HG03103 (cell line): ENCODE results near the gene SRPK2.
"Not testable (repeated sequence)": the region's sequence is repeated elsewhere in the genome, so short reads cannot be mapped to it uniquely, and the experiment has no call there.

Experiments used
- ATAC-seq: cut with Tn5 transposase; IDR thresholded peaks from one replicate; pipeline ENCODE4 v1.9.1; 2021; ENCODE audit warnings: low read depth; ENCODE audit not compliant: unreplicated experiment

SRPK2 gene

DNA sequence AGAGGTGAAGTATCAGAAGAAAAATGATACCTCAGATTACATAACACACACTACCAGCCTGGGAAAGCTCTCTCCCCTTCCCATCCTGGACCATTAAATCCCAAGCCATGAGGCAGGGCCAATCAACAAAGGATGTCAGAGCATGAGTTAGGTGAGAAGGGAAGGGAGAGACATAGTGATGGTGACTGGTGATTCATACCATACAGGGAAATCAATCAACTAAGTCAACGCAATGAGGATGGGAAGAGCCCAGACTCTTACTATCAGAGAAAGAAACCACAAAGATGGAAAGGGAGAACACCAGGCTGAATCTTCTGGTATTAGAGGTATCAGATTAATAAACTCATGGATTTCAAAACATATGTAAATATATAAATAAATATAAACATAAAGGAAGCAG lies 189.3 kb downstream of the SRPK2 start:
- ATAC-seq: no peak

DNA sequence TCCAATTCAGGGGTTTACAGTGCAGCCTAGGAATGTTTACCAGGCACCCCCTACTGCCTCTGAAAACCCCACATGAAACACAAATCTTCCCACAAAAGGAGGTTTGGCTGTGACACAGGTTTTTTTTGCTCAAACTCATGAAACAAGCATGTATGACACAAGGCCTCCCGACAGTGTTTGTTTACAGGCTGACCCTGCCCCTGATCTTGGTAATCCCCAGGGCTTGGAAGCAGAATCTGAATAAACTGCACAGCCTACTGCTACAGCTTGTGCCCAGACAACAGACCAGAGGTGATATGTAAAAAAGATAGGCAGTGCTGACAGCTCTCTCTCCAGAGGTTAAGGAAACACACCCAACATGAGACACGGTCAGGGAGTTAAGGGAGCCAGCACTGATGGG lies 190.5 kb downstream of the SRPK2 start:
- ATAC-seq: no peak

DNA sequence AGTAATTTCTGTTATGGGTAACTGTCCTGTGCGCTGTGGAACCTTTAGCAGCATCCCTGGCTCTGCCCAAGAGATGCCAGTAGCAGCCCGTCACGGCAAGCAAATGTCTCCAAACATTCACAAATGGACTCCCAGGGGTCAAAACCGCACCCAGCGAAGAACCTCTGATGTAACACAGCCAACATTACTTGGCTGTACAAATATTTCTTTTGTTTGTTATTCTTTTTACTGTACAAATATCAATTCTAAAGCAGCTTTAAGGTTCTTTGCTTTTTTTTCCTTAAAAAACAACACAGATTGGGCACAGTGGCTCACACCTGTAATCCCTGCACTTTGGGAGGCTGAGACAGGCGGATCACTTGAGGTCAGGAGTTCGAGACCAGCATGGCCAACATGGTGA lies 192.2 kb downstream of the SRPK2 start:
- ATAC-seq: no peak

DNA sequence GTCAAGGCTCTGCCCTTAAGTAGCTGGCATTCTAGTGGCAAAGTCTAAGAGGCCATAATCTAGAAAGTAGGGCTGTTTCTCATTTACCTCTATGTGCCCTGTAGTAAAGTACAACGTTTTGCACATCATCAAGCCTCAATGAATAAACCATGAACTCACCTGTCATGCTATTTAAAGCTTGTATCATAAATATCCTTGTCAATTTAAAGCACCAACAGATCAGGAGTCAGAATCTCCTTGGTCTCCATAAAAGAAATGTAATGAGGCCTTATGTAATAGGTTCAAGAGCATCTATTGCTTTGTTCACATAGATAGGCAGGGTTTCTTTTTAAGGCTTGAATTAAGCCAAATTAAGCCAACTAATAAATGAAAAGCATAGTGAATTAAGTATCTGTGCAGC lies 192.8 kb downstream of the SRPK2 start:
- no peak for ATAC-seq

DNA sequence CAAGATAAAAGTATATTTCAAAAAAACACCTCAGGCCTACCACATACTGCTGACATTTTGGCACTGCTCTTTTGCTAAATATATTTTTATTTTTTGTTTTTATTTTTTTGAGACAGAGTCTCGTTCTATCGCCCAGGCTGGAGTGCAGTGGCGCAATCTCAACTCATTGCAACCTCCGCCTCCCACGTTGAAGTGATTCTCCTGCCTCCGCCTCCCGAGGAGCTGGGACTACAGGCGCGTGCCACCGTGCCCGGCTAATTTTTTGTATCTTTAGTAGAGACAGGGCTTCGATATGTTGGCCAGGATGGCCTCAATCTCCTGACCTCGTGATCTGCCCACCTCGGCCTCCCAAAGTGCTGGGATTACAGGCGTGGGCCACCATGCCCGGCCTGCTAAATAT lies 193.8 kb downstream of the SRPK2 start:
- not testable (repeated sequence) for ATAC-seq

DNA sequence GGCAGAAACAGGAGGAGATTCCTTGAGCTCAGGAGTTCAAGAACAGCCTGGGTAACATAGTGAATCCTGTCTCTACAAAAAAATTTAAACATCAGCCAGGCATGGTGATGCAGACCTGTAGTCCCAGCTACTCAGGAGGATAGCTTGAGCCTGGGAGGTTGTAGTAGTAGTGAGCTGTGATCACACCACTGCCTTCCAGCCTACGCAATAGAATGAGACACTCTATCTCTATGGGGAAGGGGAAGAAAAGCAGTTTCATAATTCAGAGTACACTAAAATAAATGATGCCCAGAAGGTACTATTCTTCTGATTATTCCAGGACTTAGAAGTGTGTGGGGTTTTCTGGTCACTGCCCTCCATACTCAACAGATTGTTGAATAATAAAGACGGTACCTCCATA lies 197.4 kb downstream of the SRPK2 start:
- no peak for ATAC-seq

DNA sequence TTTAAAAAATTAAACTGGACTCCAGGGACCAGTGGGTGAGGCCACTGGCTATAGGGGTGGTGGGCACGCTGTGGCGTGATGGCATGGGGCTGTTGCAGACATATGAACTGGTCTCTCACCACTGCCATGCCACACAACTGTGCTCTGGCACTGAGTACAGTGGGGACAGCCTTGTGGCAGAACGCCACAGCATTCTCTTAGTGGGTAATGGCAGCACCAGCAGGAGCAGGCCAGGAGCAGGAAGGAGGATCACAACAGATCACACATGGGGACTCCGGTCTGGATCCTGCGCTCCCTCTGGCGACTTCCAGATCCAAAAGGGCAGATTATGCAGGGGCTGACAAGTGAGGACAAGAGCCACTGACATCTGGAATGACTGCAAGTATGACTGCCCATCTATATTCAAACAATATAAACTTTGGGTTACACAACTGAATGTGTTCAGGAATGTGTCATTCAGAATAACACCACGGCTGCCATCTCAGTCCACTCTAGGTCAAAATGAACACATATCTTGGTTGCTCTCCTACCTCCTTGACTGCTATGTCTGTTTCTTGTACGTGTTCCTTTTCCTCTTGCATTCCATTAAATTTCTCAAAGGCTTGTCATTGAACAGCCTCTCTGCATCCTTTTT lies 198.7 kb downstream of the SRPK2 start:
- no peak for ATAC-seq

DNA sequence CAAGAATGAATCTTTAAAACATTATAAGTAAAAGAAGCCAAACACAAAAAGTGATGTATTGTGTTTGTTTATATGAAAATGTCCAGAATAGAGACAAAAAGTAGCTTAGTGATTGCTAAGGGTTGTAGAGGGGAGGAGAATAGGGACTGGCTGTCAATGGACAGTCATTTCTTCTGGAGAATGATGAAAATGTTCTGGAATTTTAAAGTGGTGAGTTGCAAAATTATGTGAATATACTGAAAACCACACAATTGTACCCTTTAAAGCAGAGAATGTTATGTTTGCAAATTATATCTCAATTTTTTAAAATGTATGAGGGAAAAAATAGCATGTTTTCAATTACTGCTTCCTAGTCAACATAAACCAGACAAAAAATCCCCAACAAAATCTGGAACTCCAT lies 200.5 kb downstream of the SRPK2 start:
- no peak for ATAC-seq

DNA sequence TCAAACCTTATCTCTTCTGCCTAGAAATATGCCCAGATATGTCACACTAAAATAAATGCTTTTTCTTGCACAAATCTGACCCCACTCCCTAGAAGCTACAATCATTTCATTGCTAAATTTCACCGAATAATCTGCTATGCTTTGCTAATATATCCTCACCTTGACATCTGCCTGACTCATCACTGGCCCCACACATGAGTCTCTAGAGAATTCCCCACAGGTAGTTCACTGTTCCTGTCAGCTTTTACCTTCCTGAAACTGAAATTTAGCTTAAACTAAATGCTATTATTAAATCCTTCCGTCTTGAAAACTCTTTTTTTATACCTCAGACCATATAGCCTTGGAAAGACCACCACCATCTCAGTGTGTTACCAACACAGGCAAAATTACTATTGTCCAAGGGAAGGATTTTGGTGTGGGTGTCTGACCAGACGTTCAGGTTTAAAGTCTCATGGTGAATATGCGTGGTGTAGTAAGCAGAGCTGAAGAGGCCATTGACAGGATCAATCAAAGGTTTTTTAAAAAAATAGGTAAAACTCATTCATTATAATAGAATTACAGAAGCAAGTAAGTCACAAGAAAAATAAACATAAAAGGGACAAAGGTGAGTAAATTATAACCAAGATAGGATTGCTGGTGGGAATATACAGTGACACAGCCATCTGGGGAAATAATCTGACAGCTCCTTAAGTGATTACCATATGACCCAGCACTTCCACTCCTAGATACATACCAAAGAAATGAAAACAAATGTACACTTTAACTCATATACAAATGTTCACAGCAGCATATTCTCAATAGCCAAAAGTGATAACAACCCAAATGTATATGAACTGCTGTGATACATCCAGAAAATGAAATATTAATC lies 201.2 kb downstream of the SRPK2 start:
- no peak for ATAC-seq

DNA sequence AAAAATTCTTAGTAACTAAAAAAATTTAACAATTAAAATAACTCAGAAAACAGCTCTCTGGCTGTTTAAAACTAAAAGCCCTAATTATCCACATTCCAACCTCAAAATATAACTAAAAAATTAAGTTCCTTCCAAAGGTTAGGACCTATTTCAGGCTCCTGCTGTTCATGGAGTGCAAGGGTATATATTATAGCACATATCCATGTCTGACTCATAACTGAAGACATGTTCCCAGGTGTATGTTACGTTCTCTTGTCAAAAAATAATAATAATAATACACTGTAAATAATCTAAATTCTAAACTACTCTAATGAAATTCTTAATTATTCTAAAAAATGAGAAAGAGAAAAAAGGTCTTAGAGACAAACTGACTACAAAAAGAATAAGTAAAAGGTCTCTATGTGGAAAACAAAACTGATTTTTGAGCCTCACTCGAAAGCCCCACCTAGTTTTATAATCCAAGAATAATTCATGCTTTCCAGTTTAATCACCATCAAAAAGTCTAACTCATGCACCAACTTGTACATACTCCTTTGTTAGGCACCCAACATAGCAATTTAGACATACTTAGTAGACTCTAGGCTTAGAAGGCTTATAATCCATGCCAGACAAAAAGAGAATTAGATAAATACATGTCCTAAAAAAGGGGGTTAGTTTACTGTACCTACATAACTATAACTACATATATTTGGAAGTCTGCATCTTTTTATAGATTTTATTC lies 203.3 kb downstream of the SRPK2 start:
- ATAC-seq: no peak

DNA sequence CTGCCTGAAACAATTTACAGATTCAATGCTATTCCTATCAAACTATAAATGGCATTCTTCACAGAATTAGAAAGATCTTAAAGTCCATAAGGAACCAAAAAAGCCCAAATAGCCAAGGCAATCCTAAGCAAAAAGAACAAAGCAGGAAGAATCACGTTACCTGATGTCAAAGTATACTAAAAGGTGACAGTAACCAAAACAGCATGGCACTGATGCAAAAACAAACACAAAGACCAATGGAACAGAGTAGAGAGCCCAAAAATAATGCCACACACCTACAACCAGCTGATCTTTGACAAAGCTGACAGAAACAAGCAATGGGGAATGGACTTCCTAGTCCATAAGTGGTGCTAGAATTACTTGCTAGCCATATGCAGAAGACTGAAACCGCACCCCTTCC lies 208.7 kb downstream of the SRPK2 start:
- ATAC-seq: no peak

DNA sequence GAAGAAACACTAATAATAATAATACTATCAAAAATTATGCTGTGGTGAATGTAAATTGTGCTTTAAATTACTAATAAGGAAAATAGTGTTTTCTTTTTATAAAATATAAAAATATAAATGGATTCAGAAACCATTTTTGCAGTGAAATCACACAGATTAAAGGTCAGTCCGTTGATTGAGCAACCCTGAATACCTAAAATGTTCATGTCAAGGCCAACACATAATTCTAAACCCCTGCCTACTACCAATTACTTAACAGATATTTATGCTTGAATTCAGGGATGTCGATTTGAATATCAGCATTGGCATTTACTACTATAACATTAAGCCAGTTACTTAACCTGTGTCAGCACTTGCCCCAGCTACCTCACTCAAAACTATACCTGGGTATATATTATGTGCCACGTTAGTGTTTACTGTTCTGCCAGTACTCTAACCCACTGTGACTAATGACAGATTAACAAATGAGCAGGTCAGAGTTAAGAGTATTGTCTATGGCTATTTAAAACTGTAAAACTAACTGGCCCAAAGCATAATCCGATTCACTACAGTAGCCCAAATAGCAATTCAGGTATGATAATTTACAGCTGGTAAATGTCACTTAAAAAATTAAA lies 209.7 kb downstream of the SRPK2 start:
- no peak for ATAC-seq

DNA sequence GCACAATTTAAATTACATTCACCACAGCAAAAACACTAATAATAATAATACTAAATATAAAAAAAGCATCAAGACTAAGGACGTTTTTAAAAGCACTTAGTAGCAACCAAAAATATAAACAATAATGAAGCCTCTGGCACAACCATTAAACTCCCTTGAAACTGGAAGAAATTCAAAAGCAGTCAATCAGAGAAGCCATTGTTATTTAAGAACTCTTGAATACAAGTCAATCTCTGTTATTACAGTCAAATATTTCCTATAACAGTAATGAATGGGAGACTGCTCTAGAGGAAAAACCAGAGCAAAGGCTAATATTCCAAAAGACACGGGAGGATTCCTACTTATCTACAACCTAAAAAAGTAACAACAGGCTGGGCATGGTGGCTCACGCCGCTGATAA lies 210.5 kb downstream of the SRPK2 start:
- no peak for ATAC-seq

DNA sequence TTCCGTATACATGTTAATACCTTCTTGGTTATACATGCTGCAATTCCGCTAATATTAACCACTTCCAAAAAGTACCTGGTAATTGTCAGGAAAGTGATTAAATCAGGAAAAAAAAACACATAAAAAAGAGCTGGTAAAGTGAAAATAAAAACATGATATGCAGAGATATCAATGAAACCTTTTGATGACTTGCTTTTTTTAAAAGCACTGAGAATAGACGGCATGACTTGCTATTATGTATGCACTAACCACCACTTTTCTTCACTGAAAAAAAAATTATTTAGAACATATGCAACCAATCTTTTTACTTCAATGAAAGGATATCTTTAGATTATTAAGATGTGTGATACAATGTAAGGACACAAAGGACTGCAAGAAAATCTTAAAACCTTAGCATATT lies 211.7 kb downstream of the SRPK2 start:
- ATAC-seq: no peak

DNA sequence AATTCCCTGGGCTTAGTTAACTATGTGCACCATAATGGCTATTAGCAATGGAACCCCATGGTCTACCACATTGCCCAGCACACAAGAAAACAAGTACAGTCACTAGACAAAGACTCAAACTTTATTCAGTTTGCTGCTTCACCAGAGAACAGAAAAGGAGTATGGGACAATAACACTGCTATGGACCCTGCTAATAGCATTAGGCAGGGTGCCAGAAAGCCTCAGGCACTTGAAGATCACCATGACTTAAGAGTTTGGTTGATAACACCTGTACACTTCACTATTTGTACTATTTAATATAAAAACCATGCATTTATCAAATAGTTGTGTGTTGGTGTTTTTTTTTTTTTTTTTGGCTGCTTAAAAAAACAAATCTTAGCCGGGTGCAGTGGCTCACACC lies 215.1 kb downstream of the SRPK2 start:
- ATAC-seq: no peak

DNA sequence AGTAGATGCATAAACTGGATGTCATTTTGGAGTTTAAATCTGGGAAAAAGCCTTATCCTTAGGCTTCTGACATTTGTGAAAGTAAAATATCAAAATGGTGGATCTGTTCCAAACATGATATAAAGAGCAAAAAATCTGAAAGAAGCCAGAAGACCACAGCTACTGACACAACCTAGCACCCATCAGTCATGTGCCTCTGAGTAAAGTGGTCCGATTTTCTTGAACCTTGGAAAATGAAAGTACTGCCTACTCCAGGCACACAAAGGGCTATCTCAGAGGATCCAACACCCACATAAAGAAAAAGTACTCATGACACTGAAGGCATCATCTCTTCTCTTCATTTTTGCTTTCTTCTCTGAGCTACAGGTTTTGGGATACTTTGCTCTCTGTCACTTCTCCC lies 224.0 kb downstream of the SRPK2 start:
- no peak for ATAC-seq

DNA sequence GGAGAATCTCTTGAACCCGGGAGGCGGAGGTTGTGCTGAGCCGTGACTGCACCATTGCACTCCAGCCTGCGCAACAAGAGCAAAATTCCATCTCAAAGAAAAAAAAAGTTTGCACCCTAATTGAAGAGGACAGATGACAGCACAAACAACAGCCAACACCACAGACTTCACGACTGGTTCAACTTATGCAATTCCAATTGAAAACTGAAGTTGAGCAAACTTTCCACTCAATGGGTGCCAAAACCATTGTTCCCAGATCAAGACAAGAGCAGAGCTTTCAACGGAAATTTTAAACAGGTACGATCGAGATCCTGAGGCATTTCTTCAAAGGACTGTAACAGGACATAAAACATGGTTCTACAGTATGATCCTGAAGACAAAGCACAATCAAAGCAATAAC lies 225.0 kb downstream of the SRPK2 start:
- no peak for ATAC-seq

DNA sequence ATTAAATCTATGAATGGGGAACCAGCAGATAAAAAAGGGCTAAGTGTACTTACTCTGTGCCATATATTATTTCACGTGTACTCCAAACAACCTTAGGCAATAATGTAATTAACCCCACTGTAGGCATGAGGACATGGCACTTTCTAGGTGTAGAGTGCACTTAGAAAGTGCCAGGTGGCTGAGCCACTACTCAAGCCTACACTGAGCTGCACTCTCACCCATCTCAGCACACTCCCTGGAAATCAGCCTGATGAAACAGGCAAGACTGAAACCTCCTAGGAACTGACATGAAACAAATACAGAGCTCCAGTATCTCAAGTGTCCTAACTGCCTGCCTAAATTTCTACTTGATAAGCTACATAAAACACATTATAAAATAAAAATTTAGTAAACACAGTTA lies 227.4 kb downstream of the SRPK2 start:
- no peak for ATAC-seq

DNA sequence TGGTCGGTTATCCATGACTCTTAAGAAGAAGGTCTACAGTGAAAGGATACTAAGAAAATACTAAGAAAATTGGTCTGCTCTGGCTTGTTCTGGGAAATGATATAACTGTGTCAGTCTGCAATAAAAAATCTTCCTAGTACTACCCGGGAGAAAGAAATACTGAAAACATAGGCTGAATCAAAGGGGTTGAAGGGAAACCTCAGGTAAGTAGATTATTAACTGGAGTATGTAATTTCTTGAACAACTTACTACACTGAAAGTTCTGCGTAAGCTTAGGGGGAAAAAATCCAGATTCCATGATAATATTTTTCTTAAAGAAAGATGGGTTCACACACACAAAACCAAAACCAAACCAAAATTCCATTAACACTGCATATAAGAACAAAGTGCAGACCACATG lies 231.4 kb downstream of the SRPK2 start:
- no peak for ATAC-seq

DNA sequence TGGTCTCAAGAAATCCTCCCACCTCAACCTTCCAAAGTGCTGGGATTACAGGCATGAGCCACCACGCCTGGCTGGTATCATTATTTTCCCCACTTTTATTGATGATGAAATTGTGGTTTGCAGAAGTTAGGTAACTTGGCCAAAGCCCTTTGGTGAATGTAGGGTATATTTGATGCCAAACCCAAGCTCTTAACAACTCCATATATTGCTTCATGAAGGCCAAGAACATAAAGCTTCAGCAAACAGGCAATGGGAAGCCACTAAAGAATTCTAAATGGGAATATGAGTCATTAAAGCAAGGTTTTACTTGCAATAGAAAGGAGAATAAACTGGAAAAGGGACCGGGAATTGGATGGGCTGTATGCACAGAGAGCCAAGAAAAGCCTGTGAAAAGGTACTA lies 232.0 kb downstream of the SRPK2 start:
- no peak for ATAC-seq

DNA sequence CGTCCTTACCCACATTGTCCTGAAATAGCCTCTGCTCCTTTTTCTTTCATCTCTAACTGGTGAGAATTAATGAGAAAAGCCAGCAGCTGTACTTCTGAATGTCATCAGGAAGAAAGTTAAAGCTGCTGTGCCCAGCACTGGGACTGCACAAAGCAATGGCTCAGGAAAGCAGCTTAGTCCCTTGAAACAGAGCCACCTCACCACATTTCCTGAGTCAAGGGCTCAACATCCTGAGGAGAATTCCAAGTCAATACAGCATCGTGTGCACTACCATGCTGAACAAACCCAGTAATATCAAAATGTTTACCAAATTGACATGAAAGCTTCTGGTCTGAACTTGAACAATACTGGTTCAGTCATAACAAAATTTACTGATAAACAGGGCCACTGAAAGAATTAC lies 234.6 kb downstream of the SRPK2 start:
- no peak for ATAC-seq
